Measurements from ENCODE around the gene SPOCK1.
"Not testable (repeated sequence)": the region's sequence is repeated elsewhere in the genome, so short reads cannot be mapped to it uniquely, and the experiment has no call there.

The SPOCK1 gene

DNA sequence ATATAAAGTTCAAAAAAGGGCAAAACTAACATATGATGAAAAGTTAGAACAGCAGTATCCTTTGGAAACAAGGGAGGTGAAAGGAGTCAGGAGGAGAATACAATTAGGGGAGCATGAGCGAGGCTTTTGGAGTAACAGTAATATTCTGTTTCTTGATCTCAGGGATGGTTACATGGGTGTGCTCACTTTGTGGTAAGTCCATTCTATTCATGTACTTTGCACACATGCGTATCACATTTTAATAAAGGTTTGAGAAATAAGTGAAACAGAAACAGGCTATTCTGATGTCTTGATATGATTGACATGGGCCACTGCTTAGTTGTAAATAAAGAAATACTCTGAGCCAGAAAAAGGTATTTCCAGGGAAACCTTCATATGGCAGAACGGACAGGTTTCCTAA, 208.8 kb downstream of the SPOCK1 start:
- no peak for DNase-seq

DNA sequence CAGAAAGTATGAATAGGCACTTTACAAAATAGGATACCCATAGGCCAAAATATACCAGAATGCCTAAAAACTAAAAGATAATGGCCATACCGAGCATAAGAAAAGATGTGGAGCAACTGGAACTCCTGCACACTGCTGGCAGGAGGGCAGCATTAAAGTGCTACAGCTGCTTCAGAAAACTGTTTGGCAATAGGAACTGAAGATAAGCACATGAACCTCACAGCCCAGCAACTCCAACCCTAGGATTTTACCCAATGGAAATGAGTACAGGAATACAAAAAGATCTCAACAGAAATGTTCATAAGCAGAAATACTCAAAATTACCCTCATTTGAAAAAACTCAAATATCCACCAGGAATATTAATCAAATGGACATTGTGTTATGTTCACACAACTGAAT, 209.3 kb downstream of the SPOCK1 start:
- no peak for DNase-seq

DNA sequence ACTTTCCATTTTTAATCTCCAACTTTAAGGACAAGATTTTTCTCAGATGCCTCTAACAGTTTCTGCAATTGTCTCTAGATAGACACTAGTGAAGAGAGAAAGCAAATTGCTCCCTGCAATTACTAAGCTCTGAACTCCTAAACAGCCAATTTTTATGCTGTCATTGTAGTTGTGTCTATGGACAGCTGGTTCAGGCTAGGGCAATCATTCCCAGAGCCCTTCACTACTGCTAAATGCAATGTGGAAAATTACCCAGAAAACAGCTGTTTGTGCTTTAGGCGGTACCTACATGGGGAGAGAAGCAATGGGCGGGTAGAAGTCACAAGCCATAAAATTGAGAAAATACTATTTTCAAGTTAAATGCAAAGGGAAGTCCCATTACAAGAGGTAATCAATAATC, 211.6 kb downstream of the SPOCK1 start:
- DNase-seq: no peak

DNA sequence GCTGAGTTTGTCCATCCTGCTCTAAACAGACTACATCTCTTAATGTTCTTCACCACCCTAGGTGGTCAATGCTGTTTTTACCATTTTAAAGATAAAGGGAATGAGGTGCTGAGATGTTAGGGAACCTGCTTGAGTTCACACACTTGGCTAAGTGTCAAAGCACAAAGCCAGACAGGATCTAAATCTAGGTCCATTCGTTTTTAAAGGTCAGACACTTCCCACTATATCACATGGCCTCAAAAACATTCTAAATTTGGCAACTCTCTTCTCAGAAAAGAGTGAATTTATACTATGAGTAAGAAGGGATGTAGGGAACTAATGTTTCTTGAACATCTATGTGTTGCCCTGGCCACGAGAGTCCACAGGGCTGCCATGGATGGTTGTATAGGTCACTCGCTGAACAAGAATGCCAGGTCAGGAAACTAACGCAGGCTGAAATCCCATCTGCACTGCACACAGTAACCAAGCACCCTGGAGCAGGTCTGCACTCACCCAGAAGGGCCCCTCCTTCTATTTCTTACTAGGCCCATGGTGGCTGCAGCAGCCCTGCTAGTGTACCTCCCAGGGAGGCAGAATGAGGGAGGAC, 213.0 kb downstream of the SPOCK1 start:
- DNase-seq: no peak

DNA sequence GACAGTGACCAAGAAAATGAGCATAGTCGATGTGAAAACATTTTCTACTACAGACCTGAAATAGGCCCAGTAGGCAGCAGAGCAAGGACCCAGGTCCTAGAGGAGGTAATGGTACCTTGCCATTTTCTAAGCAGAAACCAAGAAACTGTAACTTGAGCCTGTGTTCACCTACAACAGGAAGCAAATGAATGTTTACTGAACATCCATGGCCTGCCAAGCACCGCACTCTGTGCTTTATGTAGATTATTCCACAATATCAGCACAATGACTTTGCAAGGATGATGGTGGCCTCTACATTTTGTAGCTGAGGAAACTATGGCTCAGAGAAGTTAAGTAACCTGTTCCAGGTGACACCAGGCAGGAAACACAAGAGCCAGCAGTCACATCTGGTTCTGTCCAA, 215.3 kb downstream of the SPOCK1 start:
- DNase-seq: no peak

DNA sequence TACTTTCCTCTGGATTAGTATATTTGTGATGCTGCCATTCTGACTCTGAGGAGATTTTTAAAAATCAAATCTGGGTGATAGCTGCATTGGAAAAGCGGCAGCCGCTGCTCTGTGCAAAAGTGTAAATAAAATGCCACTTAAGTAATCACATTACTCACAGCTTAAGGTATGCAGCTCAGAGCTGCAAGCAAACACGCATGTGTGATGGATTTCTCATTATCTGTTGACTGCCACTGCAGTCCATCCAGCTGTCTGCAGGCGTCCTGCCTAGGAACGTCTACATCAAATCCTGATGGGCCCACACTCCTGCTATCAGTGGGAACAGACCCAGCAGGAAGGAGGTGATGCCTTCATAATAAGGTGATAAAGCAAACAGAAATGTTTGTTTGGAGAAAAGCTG, 216.9 kb downstream of the SPOCK1 start:
- DNase-seq: no peak

DNA sequence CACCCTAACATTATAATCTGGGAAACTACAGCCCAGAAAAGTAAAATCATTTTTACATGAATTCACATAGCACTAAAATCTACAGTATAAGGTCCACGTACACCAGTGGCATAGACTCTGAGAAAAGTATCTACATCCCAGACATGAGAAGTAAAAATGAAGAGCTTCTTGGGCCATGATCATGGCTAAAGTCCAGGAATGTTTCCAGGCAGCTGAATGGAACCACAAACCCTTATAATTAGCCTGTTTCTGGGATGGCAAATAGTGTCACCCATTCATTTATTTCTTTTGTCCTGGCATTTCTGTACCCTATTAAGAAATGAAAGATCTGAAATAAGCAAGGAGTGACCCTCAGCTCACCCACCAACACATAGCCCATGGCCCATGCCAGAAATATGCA, 217.9 kb downstream of the SPOCK1 start:
- no peak for DNase-seq

DNA sequence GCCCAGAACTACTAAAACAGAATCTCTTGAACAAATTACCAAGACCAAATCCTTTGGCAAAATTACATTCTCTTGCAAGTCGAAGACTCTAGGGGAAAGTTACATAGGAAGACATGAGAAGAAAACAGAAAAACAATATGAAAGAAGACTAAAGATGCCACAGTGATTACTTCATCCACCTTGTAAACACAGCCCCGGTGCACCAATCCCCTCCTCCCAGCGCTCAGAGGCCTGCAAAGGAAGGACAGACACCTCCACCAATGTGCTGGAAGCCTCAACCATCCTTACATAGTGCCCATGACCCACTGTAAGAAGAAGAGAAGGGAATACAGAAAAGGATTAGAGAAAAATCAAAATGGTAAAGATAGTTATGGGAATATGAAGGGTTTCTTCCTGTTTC, 218.5 kb downstream of the SPOCK1 start:
- no peak for DNase-seq

DNA sequence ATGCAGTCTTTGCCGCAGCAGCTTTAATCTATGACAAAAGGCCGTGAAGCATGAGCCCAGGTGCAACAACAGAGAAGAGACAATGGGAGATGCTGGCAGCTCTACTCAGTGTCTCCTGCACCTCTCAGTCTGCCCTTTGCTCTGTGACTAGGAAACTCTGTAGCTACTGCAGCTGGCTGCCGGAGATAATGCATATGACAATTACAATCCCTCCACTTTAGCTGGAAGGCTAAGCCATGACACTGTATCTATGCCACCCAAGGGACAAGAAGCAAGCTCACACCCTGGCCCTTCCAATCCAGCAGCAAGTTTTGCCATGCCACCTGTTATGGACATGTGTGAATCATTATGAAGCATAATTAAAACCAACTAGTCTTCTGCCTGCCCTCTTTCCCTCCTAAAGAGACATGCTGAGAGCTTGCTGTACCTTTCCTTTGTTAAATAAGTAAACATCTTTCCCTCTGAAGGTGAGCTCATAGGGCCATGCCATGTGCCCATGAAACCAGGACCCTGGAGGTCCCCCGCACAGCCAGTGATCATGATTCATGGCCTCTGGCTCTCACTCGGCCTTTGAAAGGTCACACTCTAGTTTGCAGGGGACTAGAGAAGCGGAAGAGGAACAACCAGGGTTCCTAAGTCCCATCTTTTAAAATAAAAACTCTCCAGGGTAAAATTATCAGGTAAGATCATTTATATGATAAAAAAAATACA, 219.4 kb downstream of the SPOCK1 start:
- DNase-seq: no peak

DNA sequence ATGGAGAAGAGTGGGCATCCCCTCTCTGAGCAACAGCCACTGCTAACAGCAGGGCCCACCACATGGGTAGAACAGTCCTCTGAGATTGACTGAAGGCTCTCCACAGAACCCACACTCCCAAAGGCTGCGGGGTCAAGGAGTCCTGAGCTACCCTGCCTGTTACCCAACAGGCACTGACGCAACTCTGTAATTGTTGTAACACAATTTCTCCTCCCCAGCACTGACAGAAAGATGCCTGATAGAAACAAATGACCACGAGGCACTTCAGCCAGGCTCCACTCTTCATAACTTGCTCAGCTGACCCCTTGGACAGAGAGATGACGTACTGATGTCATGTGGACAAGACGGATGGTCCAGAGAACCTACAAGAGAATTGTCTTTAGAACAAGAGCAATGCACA, 220.7 kb downstream of the SPOCK1 start:
- no peak for DNase-seq

DNA sequence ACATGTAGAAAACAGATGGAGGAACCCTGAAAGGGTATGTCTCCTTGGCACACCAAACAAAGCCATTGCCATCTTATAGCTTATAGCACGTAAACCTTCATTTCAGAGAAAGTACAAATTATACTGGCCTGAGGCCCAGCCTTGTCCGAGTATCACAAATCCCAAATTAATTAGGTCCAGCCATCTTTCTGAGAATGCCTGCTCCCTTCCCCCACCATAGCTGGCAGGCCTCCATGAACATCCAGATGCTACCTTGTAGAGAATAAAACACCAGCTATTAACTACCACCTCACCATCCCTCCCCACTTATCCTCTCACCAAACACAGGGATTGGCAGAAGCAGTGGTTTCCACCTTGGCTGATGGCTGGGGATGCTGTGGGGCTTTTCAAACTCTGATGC, 224.0 kb downstream of the SPOCK1 start:
- DNase-seq: no peak

DNA sequence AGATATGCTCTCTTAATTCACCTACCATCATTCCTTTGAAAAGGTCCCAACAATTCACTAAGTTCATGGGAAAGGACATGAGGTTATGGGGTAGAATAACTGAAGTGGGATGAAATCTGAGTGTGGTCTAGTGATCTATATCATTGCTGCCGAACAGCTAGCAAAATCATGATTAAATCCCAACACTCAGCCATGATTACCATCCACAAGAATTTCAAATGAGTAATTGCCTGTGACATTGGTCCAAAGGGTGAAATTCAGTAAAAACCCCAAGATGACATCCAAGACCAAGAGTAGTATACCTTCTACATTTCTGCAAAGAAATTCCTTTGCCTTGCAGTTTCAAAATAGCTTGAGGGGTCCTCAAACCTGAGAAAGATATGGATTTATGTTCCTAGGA, 225.6 kb downstream of the SPOCK1 start:
- DNase-seq: no peak

DNA sequence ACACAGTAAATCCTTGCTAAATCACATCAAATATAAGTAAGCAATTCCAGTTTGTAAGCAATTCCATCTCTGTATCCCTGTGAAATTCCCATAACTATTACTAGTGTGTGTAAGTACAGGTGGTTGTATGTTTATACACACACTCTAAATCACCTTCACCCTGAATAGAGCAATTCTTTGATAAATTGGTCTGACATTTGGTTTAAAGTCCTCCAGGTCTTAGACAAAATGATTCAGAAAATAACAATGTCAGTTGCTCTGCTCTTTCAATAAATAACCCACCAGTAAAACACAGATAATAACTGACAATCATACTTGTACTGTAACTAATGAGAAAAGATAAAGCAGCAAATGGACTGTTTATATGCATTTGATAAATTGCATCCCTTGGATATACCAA, 226.3 kb downstream of the SPOCK1 start:
- no peak for DNase-seq

DNA sequence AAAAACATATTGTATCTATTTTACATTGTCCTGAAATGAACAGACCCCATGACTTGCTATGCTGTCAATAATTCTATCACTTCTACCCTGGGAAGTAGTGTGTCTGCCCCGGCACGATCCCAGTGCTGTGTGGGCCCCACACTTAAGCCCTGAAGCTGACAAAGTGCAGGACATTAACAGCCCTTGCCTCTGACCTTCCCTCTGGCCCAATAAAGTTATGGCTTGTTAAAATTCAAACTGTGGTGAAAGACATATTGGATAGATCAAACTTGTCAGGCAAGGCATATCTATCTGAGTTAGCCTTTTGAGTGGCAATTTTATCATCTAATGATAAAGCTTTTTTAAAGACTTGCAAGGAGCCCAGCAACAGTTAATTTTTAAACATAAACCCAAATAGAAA, 229.2 kb downstream of the SPOCK1 start:
- no peak for DNase-seq

DNA sequence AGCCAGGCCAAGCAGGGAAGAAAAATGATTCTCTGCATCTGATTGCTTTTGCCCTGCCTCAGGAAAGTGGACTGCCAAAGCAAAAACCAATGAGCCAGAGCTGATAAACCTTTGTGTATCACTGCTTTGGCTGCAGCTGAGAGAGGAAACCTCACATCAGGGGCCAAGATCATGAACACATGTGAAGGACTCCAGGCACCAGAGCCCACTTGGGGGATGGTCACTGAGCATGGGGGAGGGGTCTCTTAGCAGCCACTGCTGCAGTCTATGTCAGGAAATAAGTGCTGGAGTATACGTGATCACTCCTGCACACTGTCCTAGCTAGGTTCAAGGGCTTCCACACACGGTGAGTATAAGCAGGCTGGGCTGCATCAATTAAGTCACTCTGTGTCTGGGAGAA, 229.9 kb downstream of the SPOCK1 start:
- DNase-seq: no peak

DNA sequence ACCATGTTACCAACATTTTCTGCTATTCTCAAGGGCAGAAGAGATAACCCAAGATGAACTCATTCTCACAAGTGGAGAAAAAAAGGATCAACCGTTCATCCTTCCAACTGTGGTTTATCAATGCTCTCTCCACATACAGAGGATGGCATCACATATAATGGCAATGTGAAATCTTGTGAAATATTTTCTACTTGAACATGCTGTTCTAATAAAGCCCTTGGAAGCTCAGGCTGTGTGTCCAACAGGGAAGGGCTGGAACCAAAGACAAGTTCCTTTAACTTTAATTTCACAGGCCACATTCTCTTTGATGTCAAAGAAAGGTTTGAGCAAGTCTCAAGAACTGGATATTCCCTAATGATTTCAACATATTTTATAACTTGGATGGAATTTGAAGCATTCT, 230.5 kb downstream of the SPOCK1 start:
- DNase-seq: no peak

DNA sequence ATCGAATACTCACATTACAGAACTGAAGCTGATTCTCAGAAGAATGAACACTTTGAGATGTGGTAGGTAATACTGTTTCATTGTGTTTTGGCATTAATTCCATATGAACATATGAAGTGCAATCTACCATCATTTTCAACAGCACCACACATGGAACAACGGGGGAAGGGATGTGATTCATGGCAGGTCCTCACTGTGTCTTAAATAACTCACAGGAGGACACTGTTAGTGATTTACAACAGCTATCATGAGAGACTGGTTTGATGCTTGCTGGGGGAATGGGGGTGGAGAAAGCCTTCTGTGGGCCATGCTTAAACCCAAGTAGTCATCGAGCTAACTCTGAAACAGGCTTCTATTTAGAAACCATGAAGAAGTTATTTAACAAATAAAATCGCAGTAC, 232.9 kb downstream of the SPOCK1 start:
- DNase-seq: no peak

DNA sequence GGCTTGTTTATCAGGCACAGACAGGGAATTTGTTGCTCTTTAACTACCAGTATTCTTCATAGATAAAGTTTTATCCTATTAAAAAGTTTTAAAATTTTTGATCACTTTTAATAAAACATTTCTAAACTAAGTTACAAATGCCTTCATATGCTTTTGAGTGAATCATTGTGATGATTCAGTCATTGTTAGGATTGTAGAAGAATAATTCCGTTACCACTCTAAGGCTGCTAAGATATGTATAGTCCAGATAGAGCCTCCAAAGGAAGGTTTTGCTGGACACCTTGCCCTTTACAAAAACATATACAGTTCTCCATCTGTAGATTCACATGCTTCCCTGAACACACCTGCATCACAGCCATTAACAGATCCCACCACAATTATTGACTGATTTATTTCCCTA, 233.7 kb downstream of the SPOCK1 start:
- no peak for DNase-seq

DNA sequence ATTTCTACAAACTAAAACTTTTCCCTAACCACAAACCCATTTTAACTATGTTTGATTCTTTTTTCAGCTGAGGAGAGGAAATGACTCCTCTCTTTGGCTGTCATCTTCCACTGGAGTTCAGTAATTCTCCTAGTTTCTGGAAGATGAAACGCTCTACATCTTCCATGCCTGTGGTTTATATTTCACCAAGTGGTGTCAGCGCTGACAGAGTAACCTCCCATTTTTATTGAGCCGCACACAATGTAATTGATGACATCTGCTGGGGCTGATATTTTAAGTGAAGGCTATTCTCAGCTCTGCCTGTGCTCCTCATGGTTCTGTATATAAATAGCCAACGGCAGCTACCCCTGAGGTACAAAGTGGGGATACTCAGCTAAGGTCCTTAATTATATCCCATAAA, 234.6 kb downstream of the SPOCK1 start:
- no peak for DNase-seq

DNA sequence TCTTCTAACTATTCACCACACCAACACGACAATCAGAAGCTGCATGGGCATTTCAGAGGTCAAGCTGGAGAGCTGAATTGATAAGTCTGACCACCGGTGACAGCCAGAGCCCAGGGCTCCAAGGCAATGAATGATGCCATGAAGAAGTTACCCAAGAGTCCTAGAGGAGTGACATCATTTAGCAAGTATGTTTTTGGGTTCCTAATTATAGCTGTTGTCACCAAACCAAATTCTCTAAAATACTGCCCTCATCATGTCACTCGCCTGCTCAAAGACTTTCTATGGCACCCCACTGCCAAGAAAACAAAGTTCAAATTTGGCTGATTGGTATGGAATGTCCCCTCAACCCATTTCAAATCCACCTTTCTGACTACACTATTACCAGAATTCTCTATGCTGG, 235.1 kb downstream of the SPOCK1 start:
- no peak for DNase-seq

DNA sequence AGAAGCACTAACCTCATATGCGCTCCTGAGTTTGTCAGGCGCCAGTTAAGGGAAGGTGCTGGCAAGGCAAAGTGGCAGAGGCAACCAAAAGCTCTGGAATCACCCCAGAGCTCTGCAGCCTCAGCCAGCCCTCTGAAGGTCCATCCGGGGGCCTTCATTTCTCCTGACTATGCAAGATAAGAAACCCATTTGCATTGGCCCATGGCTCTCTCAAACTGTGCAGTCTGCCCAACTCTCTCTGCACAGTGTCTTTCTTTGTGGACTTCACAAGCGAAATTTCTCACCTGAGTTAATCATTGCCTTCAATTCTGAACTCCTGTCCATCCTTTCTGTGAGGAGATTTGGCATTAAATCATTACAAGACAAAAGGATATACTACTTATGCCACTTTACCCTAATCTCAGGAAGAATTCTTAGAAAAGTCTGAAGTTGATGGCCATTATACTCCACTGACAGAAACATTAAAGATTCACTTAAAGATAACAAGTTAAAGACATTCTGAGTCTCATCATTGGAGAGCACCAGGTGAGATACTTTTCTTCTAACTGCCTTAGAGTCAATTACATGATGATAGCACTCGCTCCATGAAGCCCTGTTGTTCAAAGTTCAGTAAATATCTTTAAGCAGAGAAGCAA, 235.6 kb downstream of the SPOCK1 start:
- DNase-seq: no peak

DNA sequence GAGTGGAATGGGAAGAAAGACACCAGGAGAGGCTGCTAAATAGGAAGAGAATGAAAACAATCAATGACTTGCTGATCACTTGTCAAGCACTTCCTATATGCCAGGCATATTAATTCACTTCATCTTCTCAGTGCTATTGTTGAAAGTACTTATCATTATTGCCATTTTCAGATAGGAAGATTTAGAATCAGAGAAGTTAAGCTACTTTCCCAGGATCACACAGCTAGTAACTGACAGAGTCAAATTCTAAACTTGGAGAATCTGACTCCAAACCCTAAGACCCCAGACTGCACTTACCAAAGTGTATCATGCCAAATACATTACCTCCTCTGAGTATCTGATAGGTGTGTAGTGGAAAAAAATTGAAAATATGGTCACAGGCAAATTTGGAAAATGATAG, 236.3 kb downstream of the SPOCK1 start:
- DNase-seq: no peak

DNA sequence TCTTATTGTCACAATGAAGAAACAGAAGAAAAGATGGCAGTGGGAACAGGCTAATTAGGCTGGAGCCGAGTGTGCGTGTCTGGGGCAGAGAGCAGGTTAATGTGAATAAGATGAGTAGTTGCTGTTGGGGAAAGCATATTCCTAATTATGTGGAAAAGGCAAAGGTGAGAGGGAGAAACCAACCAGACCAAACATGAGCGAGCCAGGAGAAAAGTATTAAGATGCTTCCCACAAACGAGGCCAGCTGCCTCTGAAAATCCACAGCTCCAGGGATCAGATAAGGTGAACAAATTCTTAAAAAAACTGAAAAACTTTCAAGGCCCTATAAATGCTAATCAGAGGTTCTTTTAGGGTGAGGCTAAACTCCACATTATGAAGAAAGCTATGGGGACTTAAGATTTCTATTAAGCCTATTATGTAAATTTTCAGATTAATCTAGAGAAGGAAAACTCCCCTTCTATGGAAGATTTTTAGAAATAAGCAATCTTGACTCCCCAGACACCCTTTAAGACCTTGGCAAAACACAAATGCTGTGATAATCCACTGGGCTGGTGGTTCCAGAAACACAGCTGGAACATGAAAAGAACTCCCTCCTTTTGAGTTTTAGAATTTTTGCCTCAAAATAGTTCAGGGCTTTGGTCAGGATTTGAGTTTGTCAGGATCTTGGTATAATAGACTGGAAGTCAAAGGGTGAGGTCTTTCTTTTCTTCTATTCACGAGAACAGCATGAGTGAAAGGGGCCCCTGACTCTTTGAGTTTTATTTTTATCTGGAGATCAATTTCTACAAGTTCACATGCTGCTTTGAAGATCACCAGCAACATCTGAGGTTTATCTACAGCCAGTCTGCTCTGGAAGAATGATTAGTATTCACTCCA, 238.1 kb downstream of the SPOCK1 start:
- DNase-seq: no peak

DNA sequence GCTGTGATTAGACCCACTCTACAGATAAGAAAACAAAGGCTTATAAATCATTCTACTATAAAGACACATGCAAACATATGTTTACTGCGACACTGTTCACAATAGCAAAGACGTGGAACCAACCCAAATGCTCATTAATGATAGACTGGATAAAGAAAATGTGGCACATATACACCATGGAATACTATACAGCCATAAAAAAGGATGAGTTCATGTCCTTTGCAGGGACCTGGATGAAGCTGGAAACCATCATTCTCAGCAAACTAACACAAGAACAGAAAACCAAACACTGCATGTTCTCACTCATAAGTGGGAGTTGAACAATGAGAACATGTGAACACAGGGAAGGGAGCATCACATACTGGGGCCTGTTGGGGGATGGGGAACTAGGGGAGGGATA, 240.0 kb downstream of the SPOCK1 start:
- DNase-seq: not testable (repeated sequence)
